ENCODE data around the gene OR52B6.
"Not testable (repeated sequence)": the region's sequence is repeated elsewhere in the genome, so short reads cannot be mapped to it uniquely, and the experiment has no call there.

Gene OR52B6, protein sequence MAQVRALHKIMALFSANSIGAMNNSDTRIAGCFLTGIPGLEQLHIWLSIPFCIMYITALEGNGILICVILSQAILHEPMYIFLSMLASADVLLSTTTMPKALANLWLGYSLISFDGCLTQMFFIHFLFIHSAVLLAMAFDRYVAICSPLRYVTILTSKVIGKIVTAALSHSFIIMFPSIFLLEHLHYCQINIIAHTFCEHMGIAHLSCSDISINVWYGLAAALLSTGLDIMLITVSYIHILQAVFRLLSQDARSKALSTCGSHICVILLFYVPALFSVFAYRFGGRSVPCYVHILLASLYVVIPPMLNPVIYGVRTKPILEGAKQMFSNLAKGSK

DNA sequence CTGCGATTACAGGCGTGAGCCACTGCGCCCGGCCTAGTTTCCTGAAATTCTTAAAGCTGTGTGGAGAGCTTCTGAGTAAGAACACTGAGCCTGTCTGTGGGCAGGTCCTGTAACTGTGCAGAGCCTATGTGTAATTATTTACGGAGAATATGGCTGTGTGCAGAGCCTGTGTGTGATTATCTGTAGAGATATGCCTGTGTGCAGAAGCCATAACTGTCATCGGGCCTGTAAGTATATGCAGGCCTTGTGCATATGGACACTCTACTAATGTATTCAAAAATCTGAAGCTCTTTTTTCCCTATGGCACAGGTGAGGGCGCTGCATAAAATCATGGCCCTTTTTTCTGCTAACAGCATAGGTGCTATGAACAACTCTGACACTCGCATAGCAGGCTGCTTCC lies at the start of gene OR52B6:
TSS of gene OR52B6 (plus strand) at position 301 of the 400 bp plus-strand sequence. CDS start at position 301, 0 bp downstream.
- DNase-seq, result no peak

DNA sequence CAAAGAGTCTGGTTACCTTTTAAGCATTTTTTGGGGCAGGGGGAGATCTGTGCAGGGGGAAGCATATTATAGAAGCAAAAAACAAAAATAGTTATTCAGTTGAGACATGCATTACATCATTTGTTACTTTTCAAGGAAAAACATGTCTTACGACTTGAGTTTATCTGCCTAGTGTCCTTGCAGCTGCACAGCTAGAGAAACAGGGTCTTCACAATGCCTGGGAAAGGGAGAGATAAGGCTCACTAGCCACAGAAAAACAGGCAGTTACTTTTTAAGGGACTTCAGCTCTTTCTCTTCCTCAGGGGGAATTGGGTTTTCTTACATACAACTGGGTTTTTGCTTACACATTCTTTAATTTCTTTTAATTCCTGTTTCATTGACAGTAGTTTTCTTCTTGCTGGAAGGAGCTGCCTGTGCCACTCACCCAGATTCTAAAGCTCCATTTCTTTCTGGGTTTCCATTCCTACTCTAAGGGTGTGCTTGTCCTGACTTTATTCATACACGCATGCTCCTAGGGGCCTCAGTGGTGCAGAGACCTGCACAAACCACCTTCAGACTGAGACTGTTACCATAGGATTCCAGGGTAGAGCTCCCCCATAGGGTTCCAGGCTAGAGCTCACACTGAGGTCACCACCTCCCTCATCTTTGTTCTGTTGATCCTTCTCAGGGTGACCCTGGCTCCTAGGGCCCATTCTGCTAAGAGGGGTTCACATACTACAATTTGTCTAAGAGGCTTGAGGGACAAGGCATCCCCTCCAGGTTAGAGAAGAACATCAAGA lies 49.4 kb upstream of the OR52B6 start:
- no peak for DNase-seq

DNA sequence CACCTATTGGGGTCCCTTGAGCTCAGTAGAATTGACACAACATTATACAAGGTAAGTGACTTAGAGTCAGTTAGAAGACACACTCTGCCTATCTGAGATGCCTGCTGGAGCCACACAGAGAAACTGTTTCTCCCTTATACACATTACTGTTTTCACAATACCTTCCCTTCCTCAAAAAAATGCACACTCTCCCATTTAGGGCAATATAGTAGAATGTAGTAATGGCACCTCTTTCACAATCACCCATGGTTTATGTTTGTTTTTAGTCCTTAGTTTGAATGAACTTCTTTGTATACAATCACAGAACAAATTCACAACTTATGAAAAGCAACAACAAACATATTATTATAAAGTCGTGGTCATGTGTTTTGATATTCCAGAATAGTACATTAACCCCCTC lies 46.6 kb upstream of the OR52B6 start:
- DNase-seq, result no peak

DNA sequence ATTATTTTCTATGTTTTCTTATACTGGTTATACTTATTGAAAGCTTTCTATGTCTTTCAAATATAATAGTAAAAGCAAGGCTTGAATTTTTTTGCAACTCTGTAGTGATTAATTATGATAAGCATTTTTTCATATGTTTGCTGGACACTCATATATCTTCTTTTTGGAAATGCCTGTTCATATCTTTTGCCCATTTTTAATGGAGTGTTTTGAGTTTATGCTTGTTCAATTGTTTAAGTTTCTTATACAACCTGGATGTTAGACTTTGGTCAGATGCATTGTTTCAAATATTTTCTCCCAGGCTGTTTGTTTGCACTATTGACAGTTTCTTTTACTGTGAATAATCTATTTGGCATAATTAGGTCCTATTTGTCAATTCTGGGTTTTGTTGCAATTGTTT lies 44.2 kb upstream of the OR52B6 start:
- DNase-seq, result no peak

DNA sequence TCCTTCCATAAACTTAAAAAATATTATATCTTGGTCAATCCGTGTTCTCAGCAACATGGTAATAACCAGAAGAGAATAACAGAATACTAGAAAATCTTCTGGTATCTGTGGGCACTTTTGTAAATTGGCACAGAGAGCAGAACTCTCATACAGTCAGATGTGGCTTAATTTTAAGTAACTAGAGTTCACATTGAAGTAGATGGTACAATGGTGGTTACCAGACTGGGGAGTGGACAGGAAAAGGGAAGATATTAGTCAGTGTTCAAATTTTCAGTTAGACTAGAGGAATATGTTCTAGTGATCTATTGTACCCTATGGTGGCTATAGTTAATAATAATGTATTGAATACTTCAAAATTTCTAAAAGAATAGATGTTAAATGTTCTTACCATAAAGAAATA lies 39.2 kb upstream of the OR52B6 start:
- DNase-seq, result no peak

GRCh38 chr11:5546457-5546856 lies 34.2 kb upstream of the OR52B6 start:
- no peak for DNase-seq

DNA sequence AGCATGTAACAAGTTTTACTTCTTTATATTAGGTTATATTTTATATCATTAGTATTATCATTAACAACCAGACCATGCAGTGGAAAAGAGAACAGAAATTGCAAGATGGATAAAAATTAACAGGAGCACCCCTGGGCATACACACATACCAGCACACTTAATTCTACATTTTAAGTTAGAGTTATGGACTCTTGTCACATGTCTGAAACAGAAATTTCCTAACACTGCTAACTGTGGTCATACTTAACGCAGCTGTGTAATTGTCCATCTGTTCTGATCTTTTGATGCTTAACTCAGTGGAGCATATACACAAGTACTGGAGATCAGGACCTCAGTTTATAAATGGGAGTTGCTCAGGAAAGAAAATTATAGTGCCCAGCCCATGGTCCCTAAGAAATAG lies 32.7 kb upstream of the OR52B6 start:
- DNase-seq, result no peak

DNA sequence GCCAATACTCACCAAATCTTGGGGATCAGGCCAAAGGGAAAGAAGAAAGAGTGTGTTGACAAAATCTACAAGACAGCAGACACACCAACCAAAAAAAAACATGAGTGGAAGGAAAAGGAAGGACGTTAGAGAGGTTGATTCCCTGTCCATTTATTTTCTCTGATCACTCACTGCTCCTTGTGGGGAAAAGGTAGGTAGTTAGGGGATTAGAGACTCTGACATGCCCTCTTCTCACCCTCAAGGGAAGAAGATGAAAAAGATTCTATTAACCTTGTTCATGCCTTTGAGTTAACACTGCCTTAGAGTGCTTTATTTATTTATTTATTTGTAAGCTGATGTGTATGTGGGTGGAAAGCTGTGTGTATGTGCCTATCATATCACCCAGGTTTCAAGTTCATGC lies 32.2 kb upstream of the OR52B6 start, which contains the start of gene OR52H1:
TSS of gene OR52H1 (minus strand) at position 101 of the 400 bp plus-strand sequence. CDS start 3,035 bp downstream, outside the sequence.
- DNase-seq, result no peak

DNA sequence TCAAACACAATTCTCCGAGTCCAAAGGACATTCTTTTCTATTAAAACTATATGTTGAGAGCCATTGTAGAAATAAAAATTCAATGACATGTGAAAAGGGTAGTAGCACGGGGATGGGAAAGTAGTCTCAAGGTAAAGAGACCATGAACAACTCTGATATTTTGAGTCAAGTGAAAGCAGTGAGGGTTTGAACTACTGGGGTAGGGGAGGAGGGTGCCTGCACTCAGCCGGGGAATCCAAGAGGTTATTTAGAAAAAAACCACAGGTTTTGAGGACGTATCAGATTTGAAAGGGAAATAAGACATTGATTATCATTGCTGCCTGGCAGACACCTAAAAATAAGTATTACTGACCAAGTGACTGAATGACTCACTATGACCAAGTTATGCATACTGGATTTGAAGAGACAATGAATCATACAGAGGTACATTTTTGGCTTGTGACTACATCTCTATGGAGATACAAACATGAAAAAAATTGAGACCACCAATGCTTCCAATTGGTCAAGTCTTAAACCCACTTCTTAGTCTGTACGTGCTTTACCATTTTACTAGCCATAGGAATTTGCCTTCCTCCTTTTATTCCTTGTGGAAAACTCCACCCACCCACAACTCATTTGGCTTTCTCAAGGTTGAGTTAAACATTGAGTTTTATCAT lies 30.1 kb upstream of the OR52B6 start:
- DNase-seq, result no peak

DNA sequence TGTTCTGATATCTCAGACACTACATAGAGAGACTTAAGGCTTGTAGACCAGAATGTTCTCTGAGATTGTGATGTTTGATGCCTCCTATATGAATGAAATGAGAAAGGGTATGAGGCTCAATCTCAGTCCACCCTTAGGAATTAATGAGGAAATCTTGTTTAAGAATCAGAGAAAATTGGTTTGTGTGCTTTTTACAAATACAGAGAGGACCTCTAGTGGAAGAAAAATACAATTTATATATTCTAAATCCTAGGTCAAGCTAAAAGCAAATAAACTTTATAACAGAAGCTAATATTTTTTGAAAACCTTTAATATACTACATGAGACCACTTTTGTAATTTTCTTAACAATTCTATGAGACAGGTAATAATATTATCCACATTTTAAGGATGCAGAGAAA lies 27.3 kb upstream of the OR52B6 start:
- no peak for DNase-seq

GRCh38 chr11:5556596-5557188 lies 24.0 kb upstream of the OR52B6 start:
- DNase-seq, result no peak

- no peak for DNase-seq
Measured at GRCh38 chr11:5557751-5558150, 22.9 kb upstream of the OR52B6 start.

DNA sequence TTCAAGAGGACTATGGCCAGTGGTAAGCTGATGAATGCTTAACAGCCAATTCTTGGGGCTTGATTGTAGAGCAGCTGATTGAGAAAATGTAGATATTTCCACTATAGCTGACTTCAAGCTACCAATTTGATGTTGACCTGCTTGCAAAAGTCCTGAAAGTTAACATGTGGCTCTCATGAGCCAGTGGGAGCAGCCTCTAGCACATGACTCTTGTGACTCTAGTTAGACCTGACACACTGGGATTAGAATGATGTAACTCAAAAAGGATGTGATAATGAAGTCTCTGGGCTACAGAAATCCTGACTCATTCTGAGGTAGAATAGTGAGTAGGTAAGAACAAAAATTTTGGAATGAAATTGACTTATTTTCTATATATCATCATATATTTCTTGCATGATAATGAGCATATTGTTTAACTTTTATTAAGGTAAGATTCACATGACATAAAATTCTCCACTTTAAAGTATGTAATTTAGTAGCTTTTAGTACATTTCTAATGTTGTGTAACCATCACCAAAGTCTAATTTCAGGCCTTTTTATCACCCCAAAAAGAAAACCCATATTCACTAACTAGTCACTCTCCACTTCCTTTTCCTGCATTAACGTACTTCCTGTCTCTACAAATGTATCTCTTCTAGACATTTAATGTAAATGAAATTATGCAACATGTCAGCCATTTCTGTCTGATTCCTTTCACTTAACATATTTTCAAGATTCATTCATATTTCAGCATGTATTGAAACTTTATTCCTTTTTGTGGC lies 16.2 kb upstream of the OR52B6 start:
- DNase-seq, result no peak

- no peak for DNase-seq
Measured at GRCh38 chr11:5574654-5575053, 6.0 kb upstream of the OR52B6 start.

DNA sequence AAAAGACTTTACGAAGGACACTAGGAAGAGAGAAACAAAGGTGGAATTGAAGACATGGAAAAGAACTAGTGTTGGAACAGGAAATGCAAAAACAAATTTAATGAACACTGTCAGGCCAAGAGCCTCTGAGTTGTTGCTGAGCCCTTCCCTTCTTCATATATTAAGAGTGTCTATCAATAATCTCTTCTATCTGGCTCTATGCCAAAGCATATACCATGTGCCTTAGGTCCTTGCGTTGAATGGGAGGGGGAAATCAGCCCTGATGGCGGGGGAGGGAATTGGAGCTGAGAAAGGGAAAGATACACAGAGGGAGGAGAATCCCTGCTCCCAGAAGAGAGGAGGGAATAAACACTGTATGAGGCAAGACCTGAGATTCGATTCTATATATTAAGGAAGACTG lies 5.5 kb upstream of the OR52B6 start:
- no peak for DNase-seq

DNA sequence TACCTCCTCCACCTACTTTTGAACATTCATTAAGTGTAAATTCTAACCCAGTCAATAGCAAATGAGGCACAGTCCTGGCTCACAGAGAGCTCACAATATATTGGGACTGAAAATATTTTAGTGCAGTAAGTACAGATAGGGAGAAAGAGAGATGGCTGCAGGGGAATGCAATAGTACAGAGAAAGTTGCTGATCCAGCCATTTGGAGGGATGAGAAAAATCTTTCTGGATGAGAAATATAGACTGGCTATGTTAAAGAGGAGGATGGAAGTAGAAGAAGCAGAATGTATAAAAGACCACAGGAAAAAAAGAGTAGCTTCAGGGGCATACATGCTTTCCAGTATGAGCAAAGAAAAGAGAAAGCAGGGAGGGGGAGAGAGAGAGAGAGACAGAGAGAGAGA lies 3.6 kb upstream of the OR52B6 start:
- DNase-seq, result no peak

- DNase-seq, result no peak
Measured at GRCh38 chr11:5581014-5581413, 337 bp downstream of the OR52B6 start.

DNA sequence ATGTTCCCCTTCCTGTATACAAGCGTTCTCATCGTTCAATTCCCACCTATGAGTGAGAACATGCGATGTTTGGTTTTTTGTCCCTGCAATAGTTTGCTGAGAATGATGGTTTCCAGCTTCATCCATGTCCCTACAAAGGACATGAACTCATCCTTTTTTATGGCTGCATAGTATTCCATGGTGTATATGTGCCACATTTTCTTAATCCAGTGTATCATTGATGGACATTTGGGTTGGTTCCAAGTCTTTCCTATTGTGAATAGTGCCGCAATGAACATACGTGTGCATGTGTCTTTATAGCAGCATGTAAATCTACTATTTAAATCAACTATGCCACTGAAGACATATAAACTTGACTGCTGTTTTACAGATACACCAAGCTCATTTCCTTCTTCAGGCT lies 3.8 kb downstream of the OR52B6 start:
- DNase-seq, result not testable (repeated sequence)

- not testable (repeated sequence) for DNase-seq
Measured at GRCh38 chr11:5589906-5590305, 9.2 kb downstream of the OR52B6 start.

DNA sequence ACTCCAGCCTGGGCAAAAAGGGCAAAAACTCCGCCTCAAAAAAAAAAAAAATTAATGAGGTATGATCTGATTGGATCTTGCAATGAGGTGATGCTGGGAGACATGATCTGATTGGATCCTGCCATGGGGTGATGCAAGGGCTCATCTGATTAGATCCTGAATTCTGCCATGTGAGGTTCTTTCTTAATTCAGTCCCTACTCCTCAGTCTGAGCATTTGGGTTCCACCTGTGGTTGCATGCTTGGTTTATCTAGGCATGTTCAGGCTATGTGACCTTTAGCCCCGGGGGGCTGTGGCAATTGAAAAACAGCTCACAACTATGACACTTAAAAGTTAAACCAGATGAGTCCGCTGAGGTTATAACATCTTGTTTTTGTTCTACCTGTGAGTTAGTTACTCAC lies 10.9 kb downstream of the OR52B6 start:
- DNase-seq, result no peak

DNA sequence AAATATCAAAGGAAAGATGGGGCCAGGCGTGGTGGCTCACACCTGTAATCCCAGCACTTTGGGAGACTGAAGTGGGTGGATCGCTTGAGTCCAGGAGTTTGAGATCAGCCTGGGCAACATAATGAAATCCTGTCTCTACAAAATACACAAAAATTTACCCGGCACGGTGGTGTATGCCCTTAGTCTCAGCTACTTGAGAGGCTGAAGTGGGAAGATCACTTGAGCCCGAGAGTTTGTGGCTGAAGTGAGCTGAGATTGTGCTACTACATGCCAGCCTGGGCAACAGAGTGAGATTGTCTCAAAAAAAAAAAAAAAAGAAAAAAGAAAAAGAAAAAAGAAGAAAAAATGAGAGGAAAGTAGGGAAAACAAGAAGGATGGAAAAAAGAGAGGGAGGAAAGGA lies 11.9 kb downstream of the OR52B6 start:
- no peak for DNase-seq

GRCh38 chr11:5593146-5593545 lies 12.5 kb downstream of the OR52B6 start:
- DNase-seq, result no peak

Data from NCI-H345 (cell line).